ENCODE measurements around the gene PHYKPL.

PHYKPL gene

DNA sequence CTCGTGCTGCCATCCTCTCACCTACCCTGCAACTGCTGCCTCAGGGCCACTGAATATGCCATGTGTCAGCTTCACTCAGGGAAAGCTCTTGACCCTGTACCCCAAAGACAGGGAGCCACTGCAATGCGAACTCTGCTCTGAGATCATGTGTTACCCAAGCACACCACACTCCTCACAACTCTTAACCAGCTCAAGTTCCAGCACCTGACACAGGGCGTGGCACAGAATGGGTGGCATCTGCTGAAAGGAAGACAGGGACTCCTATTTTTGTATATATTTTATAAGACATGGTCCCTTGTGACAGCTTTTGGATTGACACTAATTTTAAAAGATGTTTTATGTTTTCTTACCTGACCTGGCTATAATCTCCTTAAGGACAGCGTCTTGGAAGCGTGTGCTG, 10.7 kb downstream of the PHYKPL start:
- FAIRE-seq, result no peak

DNA sequence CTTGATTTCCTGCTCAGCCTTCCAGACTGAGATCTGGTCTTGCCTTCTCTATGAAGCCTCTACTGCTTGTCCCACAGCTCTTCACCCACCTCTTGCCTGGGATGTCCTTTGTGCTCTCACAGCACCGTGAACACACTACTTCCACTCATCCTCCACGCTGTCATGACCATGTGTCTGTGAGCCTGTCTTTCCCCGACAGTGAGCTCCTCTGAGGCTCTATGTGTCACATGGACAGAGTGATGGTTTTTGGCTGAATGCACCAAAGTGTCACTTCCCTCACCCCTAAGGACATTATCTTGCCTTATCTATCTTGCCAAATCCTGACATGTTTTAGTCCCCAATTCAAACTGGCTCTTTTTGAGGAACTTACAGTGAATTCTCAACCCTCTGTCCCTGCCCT, 11.3 kb downstream of the PHYKPL start:
- no peak for FAIRE-seq

DNA sequence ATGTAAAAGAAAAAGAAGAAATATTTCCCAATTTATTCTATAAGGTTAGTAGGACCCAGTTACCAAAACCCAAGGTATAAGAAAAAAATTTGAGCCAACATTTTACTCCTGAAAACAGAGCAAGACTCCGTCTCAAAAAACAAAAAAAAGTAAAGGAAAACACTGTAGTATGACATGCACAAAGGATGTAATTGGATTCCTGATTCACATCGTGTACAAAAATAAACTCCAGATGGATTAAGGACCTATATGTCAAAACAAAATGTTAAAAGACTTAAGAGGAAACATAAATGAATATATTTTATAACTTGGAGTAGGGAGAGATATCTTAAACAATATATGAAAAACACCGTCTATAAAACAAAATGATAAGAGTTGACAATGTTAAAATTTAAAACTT, 13.8 kb downstream of the PHYKPL start:
- FAIRE-seq, result no peak

DNA sequence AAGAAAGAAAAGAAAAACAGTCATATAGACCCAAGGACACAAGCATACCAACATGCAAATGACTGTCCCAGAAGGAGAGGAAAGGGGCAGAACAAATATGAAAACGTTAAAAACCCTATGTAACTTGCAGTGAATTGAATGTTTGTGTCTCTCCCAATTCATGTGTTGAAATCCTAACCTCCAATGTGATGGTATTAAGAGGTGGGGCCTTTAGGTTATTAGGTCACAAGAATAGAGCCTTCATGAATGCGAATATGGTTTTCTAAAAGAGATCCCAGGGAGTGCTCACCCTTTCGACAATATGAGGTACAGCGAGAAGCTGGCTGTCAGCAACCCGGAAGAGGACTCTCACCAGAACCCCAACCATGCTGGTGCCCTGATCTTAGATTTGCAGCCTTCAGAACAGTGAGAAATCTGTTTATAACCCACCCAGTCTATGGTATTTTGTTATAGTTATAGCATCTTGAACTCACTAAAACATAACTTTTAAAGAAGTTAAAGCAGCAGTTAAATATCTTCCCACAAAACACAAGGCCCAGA, 14.3 kb downstream of the PHYKPL start:
- FAIRE-seq, result no peak

DNA sequence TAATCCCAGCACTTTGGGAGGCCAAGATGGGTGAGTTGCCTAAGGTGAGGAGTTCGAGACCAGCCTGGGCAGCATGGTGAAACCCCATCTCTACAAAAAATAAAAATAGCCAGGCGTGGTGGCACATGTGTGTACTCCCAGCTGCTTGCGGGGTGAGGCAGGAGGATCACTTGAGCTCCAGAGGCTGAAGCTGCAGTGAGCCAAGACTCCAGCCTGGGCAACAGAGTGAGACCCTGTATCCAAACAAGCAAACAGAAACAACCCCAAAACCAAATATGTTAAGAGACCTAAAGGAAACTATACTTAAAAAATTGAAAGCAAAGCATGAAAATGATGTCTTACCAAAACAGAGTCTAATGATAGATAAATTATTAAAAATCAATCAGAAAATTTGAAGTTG, 15.8 kb downstream of the PHYKPL start:
- no peak for FAIRE-seq

DNA sequence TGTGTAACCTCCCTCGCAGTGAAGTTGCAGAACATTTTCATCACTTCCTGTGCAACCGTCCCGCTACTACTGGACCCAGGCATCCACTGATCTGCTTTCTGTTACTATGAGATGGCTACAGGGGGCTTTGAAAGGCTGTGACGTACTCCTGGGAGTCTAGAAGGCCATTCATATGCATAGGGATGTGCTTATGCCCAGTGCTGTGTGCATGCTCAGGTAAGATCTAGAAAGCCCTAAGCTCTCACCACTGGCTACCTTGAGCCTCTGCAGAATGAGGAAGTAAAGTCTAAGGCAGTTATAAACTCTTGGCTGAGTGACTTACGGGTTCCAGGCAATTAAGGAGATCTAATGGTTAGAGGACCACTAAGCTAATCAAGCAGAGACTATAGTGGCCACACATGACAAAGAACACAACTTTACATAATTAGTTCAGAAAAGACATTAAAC, 16.5 kb downstream of the PHYKPL start:
- FAIRE-seq, result no peak

DNA sequence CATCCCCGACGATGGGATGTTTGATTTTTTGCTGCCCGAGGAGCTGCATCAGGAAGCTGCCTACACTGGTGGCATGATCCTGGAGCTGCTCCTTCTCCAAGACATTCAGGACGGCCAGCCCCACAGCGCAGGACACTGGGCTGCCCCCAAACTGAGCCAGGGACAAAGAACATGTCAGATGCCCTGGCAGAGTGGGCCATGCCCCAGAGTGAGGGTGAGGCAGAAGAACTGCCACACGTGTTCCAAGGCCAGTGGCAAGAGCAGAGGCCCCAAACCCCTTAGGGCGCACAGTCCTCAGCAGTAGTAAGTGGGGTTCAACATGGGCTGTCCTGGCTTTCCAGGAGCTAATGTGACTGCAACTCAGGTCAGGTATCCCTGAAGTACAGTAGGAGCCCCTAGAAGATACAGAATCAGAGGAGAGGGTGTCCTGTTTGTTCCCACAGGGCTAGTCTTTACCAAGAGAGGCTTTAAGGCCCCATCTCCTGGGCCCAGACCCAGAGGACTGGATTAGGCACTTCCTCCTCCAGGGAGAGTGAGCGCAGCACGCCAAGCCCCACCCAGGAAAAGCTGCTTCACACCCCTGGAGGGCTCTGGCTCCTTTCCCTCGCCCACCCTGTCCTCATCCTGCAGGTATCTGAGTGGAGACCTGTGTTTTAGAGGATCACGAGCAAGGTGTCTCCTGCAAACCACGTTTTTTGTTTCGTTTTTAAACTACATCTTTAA, 17.2 kb downstream of the PHYKPL start:
- no peak for FAIRE-seq

DNA sequence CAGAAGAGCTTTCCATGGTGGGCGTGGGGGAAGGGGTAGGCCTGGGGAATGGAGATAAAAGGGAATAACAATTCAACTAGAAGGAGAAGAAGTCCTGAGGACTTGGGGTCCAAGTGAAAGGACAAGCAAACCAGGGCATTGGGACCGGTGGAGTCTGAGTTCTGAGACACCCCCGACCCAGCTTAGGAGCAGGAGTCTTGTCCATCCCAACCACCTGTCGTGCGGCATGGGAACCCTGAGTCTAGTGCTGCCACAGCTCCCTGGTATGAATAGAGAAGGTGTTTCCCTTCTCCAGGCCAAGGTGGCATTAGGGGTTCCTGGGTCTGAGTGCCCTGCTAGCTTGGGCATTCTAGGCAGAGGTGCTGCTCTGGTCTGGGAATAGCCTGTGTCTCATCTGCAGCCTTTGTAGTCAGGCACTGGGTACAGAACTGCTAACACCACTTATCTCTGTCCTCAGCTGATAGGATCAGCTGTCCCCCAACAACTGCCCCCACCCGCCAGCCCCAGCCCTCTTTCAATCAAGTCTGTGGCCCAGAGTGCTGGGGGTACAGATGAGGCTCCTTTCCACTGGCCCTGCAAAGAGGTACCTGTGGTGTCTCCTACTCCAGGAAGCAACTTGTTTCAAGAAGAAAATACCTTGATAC, 18.3 kb downstream of the PHYKPL start:
- FAIRE-seq, result no peak

DNA sequence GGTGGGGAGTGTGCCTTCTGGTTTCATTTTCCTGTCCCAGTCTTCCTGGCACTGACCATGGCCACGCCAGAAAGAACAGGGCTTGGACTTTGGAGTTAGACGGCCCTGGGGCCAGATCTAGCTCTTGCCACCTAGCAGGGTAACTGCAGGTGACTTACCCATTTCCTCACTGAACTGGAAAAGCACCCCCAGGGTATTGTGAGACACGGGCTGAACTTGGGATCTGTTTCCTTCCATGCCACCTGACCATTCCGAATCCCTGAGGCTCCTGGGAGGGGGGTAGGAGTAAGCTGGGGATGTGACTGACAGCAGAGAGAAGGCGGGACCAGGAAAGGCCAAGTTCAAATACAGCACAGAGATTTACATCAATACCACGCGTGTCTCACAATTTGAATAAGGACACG, 18.9 kb downstream of the PHYKPL start:
- FAIRE-seq, result no peak

DNA sequence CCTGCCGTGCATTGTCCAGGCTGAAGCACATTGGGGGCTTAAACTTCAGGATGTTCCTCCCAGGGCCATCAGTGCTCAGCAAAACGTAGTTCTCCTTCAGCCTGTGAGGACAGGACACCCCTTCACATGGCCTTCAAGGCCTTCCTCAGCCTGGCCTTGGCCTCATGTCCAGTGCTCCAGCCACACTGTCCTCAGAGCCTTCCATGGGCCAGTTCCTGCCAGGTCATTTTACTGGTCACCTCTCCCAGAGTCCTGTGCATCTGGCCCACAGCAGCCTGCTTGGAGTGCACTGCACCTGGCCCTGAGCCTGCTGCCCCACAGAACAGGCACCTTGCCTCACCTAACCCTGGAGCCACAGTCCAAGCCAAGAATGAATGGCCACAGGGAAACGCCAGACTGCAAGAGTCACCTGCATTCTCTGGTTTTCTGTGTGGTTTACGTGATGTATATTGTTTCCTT, 19.6 kb downstream of the PHYKPL start:
- no peak for FAIRE-seq

DNA sequence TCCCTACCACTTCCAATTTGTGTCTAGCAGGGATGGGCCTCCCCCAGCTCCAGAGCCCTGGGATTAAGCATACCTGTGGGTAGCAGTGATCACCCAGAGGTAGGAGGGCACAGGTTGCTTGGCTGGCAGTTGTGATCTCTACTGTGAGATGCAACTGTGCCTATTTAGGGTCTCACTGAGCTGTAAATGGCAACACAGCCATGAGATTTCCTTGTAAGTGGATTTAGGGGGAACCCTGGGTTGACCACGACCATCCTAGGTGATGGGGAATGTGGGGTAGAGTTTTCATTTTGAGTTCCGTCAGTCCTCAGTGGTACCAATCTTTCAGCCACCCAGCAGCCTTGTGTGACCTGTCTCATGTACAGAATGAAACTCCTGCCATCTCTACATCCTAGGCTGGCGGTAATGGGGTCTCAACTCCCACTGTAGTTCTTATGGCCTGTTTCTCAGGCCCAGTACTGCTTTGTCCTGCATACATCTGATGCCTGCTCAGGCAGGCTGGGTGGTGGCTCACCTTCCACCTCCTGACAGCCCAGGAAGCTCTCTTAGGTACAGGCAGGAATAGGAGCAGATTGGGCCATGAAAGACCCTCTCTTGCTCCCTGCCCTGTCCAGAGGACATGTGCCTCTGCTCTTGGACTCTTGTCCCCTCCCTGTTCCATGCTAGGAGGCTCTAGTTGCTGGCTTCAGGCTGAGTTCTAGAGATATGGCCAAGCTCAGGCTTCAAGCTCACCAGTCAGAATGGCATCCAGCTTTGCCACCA, 20.2 kb downstream of the PHYKPL start:
- no peak for FAIRE-seq

DNA sequence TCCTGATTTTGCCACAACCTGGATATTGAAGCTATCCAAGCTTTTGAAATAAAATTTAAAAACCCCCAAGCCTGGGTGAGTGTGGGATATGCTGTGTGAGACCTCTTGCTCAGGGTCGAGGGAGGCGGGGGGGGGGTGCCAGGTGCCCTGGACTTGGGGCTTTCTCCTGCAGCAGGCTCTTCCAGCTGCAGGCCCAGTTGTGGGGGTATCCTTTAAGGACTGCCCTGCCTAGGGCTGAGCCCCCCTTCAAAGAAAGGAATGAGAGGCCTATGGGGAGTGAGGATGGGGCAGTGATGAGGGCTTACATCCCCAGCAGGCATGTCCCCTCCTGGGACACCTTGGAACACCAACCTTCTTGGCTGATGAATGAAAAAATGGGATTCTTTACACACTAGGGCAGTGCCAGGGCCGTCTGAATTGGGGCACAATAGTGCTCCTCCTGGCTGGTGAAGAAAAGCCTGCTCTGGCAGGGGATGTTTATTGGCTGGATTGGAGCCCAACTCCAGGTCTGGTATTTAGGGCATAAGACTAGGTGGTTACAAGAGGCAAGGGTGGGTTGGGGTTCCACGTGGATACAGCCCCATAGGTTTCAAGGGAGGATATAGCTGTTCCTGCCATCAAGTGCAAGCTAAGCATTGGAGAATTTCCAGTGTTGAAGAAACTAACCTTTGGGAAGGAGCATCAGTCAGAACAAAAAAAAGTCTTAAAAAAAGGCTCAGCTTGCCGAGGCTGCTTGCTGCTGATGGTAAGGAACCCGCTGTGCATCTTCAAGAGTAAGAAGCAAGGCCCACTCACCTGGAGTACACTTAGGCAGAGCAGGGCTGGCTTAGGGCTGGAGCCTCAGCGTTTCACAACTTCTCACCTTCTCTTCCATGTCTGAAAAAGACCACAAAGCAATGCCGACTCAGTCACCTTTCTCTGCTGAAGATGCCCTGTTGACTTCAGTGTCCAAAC, 21.2 kb downstream of the PHYKPL start:
- no peak for FAIRE-seq

DNA sequence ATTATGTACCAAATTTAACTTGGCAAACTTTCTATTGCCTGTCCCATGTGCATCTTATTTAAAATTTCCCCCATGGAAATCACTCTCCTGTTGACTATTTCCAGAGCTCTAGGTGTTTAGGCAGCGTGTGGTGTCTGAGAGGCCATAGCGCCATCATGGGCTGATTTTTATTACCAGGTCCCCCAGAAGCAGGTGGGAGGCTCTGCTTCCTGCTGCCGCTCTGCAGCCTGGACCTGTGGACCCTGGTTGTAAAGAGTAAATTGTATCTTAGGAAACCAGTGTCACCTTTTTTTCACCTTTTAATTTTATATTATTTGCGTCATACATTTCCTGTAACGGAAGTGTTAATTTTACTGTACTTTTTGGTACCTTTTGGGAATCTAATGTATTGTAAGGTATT, 21.9 kb downstream of the PHYKPL start:
- no peak for FAIRE-seq

DNA sequence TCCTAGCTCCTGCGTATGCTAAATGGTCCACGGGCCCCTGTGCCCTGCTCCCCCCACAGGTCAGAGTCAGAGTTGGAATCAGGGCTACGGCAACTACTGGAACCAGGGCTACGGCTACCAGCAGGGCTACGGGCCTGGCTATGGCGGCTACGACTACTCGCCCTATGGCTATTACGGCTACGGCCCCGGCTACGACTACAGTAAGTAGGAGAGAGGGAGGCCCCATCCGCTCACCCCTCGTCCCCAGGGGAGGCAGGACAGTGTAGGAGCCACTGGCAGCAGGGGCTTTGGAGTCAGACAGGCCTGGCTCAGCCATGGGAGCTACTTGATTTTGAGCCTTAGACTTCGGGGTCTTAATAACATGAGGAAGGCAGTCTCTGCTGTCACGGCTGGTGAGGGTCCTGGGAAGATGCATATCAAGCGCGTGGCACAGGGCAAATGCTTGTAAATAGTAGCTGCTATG, 22.5 kb downstream of the PHYKPL start:
- no peak for FAIRE-seq

DNA sequence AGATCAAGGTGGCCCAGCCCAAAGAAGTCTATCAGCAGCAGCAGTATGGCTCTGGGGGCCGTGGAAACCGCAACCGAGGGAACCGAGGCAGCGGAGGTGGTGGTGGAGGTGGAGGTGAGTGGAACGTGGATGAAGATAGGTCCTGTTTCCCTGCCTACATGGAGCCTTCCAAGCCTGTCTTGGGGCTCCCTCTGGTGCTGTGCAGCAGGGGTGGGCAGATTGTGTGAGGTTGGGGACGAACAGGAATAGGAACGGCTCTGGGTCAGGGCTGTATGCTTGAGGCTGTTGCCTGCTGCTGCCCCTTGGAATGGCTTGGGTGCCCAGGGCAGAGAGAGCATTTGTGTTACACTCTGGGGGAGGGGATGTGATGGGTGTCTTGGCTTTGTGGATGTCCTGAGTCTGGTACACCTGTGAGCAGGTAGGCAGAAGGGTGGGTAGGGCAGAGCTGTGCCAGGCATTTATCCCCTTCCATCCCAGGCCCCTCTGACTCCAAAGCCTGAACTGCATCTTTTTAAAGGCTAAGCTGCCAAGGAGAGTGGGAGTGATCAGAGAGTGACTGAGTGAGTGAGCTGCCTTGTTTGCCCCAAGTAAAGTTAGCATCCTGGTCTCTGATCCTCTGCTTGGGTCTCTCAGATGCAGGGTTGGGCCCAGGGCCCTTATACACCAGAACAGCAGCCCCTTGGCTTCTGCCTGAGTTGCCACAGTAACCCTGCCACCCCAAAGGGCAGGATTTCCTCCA, 23.1 kb downstream of the PHYKPL start:
- FAIRE-seq, result no peak

DNA sequence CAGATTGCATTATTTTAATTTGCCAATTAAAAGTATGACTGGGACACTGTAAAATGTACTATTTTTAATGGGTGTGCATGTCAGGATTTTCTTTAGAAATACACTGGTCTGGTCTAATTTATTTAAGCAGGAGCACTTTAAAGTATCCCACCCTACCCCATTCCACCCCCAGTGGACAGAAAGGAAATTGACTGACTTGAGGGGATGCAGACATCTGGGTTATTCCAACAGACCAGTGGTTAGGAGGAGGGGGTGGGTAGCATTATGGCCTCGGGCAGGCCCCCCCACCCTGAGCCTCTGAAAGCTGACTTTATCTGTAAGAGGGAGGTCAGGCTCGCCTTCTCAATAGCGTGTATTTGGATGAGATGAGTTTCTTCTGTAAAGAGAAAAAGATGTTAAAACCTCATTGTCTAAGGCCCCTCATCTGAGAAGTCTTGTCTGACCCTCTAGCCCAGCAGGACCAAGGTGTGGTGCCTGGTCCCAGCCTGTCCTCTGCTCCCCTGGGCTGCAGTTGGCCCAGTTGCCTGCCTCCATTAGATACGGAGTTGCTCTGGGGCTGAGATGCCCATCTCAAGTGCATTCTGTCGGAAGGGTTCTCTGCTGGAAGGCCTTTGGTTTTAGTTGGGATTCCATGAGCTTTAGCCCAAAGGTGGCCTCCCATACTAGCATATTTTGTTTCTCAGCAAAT, 23.9 kb downstream of the PHYKPL start:
- no peak for FAIRE-seq

DNA sequence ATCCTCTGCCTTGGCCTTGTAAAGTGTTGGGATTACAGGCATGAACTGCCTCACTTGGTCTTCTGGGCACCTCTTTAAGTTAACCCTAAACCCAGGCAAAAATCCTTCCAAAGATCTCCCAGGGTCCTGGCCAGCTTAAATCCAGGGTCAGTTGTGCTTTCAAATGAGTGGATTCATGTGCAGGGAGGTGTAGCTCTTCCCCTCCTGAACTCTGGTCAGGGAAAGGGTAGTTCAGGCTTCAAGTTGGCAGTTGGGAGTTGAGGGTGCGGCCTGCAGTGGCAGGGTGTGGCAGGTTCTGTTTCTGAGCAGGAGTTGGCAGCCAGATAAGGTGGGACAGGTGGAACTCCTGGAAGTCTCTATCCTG, 24.7 kb downstream of the PHYKPL start:
- FAIRE-seq, result no peak

DNA sequence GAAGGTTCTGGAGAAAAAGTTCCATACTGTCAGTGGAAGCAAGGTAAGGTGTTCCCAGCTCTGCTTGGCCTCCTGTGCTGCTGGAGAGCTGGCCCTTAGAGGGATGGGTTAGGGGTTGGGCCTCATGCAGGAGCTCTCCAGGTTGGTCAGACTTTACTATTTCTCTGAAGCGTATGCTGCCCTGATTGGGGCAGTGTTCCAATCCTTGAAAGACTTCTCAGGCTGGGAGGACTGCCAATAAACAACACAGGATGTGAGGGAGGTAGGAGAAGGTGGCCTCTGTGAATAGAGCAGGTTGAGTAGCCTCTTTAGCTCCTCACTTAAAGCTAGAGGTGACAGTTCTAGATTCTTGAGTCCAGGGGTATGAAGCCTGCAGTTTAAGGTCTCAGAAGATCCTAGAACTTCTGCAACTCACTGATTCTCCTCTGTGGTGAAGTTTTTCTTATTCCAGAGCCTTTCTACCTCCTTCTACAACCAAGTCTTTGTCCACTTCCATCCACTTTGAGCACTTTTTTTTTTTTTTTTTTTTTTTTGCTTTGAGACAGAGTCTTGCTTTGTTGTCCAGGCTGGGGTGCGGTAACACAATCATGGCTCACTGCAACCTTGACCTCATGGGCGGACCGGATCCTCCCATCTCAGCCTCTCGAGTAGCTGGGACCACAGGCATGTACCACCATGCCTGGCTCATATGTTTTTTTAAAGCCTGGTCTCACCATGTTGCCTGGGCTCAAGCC, 25.3 kb downstream of the PHYKPL start:
- FAIRE-seq, result no peak

DNA sequence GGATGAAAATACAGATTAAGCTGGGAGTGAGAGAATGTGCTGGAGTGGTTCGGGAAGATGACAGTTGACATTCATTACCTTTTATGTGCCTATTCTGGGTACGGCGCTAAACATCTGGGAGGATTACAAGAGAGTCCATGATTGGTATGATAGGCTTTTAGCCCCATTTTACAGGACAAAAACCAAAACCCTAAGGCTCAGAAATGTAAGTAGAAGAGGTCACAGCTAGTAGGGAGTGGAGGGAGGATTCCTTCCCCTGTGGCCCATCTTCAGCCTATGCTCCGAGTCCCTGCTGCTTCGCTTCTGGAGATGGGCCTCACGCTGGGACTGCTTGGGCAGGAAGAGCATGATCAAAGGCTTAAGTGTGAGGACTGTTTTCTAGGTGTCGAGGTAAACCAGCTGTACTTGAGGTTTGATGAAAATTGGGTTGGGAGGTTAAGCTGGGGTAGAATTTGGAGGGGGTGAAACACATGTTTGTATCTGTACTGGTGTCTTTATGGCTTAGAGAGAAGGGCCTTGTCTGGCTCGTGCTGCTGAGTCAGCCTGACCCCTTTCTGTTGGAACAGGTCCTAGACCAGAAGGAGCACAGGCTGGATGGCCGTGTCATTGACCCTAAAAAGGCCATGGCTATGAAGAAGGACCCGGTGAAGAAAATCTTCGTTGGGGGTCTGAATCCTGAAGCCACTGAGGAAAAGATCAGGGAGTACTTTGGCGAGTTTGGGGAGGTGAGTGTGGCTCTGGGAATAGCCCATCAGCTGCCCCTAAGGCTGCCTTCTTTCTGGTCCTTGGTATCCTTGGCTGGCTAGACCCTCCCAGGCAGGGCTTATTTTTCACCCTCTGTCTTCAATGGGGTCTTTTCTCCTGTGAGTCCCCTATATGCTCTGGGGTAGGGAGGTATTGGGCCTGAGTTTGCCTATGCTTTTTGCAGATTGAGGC, 26.2 kb downstream of the PHYKPL start:
- FAIRE-seq, result no peak
